Kidney epithelial cell (primary cell): ENCODE results near the gene RPL35A. TPM values are rescaled to one million over a fixed set of nuclear protein-coding genes. Genes with fewer than 3 reads are reported as not detected.

Experiments used
- DNase-seq: peaks from one replicate; pipeline ENCODE4 v3.0.0-alpha.2; 2010; ENCODE audit warnings: low read depth
- H3K27me3 ChIP-seq: 2 replicates; pipeline ENCODE4 v1.6.0; 2011; ENCODE audit warnings: low read length; ENCODE audit not compliant: control insufficient read depth, insufficient read depth
- H3K36me3 ChIP-seq: 2 replicates; pipeline ENCODE4 v1.5.1; 2011; ENCODE audit warnings: low read length; ENCODE audit not compliant: control insufficient read depth, insufficient read depth
- H3K4me3 ChIP-seq: 2 replicates; pipeline ENCODE4 v1.5.1; 2011; ENCODE audit warnings: low read depth, mild to moderate bottlenecking, control low read depth, low read length
- CTCF ChIP-seq: IDR thresholded peaks from 2 replicates; pipeline ENCODE4 v1.5.1; 2011; ENCODE audit warnings: mild to moderate bottlenecking, moderate library complexity, low read length, control low read depth, inconsistent platforms; ENCODE audit not compliant: insufficient read depth, poor library complexity, severe bottlenecking
- total RNA-seq: library from RNA; depleted of rRNA; stranded (reverse); fragments of >200 nt; gene quantifications from 2 replicates; pipeline ENCODE4 v1.2.3, GENCODE V29; 2015

RPL35A gene
- total RNA-seq, 1 donor from 2014 or later = 1,140 TPM

- H3K27me3 ChIP-seq = no peaks in the 10 kb centered on the region
- no peak overlapping the region for H3K4me3 ChIP-seq
- DNase-seq = no peak
- no peak for TF ChIP-seq CTCF
- H3K36me3 ChIP-seq = no peaks in the 10 kb centered on the region
Measured at GRCh38 chr3:197983076-197983475, 33.1 kb downstream of the RPL35A start.

GRCh38 chr3:197989651-197990050, 39.7 kb downstream of the RPL35A start:
- DNase-seq = no peak
- no peak overlapping the region for H3K4me3 ChIP-seq
- no peaks in the 10 kb centered on the region for H3K27me3 ChIP-seq
- no peaks in the 10 kb centered on the region for H3K36me3 ChIP-seq
- no peak for TF ChIP-seq CTCF

GRCh38 chr3:197994736-197995135, 44.7 kb downstream of the RPL35A start:
- Histone ChIP-seq H3K27me3 (no peaks in the 10 kb centered on the region), H3K4me3 (no peak overlapping the region), H3K36me3 (no peaks in the 10 kb centered on the region)
- DNase-seq = no peak
- no peak for TF ChIP-seq CTCF

- no peak for DNase-seq
- no peaks in the 10 kb centered on the region for H3K36me3 ChIP-seq
- TF ChIP-seq CTCF = no peak
Measured at GRCh38 chr3:197996855-197997254, 46.9 kb downstream of the RPL35A start.

DNA sequence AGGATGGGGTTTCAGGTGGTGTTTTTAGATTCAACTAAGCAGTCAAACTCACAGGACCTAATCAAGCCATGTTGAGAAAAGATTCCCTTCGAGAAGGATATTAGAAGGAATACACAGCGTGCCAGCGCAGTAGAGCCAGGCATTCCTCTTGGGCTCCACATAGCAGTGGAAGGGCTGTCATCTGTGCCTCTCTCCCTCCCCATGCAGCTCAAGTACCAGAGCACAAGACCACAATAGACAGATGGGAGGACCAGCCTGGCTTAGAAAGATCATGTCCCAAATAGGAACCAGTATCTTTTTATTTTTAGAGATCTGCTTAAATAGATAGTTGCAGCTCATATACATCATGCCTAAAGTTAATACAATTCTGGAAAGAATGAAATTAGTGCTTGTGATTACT, 47.9 kb downstream of the RPL35A start:
- DNase-seq = no peak
- Histone ChIP-seq H3K36me3 (no peaks in the 10 kb centered on the region), H3K27me3 (no peaks in the 10 kb centered on the region), H3K4me3 (no peak overlapping the region)
- no peak for TF ChIP-seq CTCF

More at GRCh38 chr3:197996855-197997254, 46.9 kb downstream of the RPL35A start:
- Histone ChIP-seq H3K27me3 (no peaks in the 10 kb centered on the region), H3K4me3 (no peak overlapping the region)

Other genes with a start within 250 kb of the RPL35A start
- gene RUBCN, start 213.3 kb upstream of the RPL35A start, total RNA-seq = 31.1 and 47.3 TPM in 2 replicates
- 24.5 and 30.9 TPM in 2 replicates for gene FYTTD1, start 200.3 kb upstream of the RPL35A start, total RNA-seq
- gene LRCH3, start 158.9 kb upstream of the RPL35A start, total RNA-seq = 22.8 and 27.5 TPM in 2 replicates
- gene LMLN, start 10.0 kb downstream of the RPL35A start, total RNA-seq = 5.9 and 7.8 TPM in 2 replicates